RWPE2 (cell line): ENCODE results near the gene CLRN2.
"Not testable (repeated sequence)": the region's sequence is repeated elsewhere in the genome, so short reads cannot be mapped to it uniquely, and the experiment has no call there.

ENCODE experiments used
- ATAC-seq: fragments of 200-7000 bp; cut with Tn5 transposase; 3 replicates; pipeline ENCODE4 v1.9.1; 2021; ENCODE audit warnings: low read depth
- DNase-seq: peaks from one replicate; pipeline ENCODE4 v3.0.0-alpha.2; 2020; ENCODE audit warnings: low spot score
- H3K27ac ChIP-seq: fragments of 450-650 bp; 2 replicates; pipeline ENCODE4 v1.5.1; 2017; ENCODE audit warnings: mild to moderate bottlenecking; ENCODE audit not compliant: poor library complexity, severe bottlenecking
- H3K27me3 ChIP-seq: fragments of 250-450 bp; sonication (Bioruptor Pico); 2 replicates; pipeline ENCODE4 v1.5.1; 2021; ENCODE audit warnings: mild to moderate bottlenecking, moderate library complexity; ENCODE audit not compliant: insufficient read depth, poor library complexity, severe bottlenecking
- H3K36me3 ChIP-seq: fragments of 250-450 bp; sonication (Bioruptor Pico); 2 replicates; pipeline ENCODE4 v1.5.1; 2020; ENCODE audit warnings: low read depth, mild to moderate bottlenecking, moderate library complexity
- H3K4me1 ChIP-seq: fragments of 250-450 bp; sonication (Bioruptor Pico); 2 replicates; pipeline ENCODE4 v1.5.1; 2021; ENCODE audit warnings: mild to moderate bottlenecking, moderate library complexity; ENCODE audit not compliant: insufficient read depth, poor library complexity, severe bottlenecking
- H3K4me3 ChIP-seq: fragments of 250-450 bp; sonication (Bioruptor Pico); 2 replicates; pipeline ENCODE4 v1.5.1; 2021; ENCODE audit warnings: mild to moderate bottlenecking, moderate library complexity; ENCODE audit not compliant: severe bottlenecking
- H3K9me3 ChIP-seq: fragments of 250-450 bp; sonication (Bioruptor Pico); 2 replicates; pipeline ENCODE4 v1.5.1; 2021; ENCODE audit warnings: mild to moderate bottlenecking, moderate library complexity; ENCODE audit not compliant: severe bottlenecking
- CTCF ChIP-seq: fragments of 450-650 bp; IDR thresholded peaks from one replicate; pipeline ENCODE4 v1.5.1; 2017; ENCODE audit warnings: mild to moderate bottlenecking, moderate library complexity; ENCODE audit not compliant: poor library complexity, severe bottlenecking

The CLRN2 gene

DNA sequence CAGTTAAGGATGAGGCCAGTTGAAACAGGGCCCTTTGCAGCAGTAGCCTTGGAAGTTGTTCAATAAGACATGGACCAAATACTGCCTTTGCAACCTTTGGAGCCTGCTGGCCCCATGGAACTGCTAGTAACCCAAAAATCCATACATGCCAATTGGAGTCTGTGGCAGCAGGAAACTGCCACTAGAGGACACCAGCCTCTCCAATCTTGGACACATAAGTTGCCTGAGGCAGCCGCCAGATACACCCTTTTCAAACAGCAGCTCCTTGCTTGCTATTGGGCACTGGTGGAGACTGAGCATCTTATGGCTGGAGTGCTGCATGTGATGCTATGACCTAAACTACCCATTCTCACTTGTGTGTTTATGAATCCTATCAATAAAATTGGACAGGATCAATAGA is 47.2 kb downstream of the CLRN2 start:
- H3K27me3 ChIP-seq, result no peaks in the 10 kb centered on the region
- H3K4me1 ChIP-seq, result no peaks in the 10 kb centered on the region
- no peak overlapping the region for H3K4me3 ChIP-seq
- ATAC-seq, result no peak
- TF ChIP-seq CTCF, result no peak
- H3K36me3 ChIP-seq, result no peaks in the 10 kb centered on the region
- no peaks in the 10 kb centered on the region for H3K9me3 ChIP-seq
- no peak overlapping the region for H3K27ac ChIP-seq
- DNase-seq, result no peak

- TF ChIP-seq CTCF, result no peak
- DNase-seq, result no peak
- H3K36me3 ChIP-seq, result no peaks in the 10 kb centered on the region
Observed at GRCh38 chr4:17565846-17566245, 50.9 kb downstream of the CLRN2 start.

GRCh38 chr4:17567271-17567670 is 52.3 kb downstream of the CLRN2 start:
- TF ChIP-seq CTCF, result no peak
- no peak overlapping the region for H3K27ac ChIP-seq
- H3K4me3 ChIP-seq, result no peak overlapping the region
- ATAC-seq (no peak), DNase-seq (no peak)
- no peaks in the 10 kb centered on the region for H3K27me3 ChIP-seq
- no peaks in the 10 kb centered on the region for H3K36me3 ChIP-seq
- no peaks in the 10 kb centered on the region for H3K9me3 ChIP-seq
- H3K4me1 ChIP-seq, result no peaks in the 10 kb centered on the region

More at GRCh38 chr4:17565846-17566245, 50.9 kb downstream of the CLRN2 start:
- H3K27me3 ChIP-seq, result no peaks in the 10 kb centered on the region
- no peaks in the 10 kb centered on the region for H3K9me3 ChIP-seq
- H3K27ac ChIP-seq, result no peak overlapping the region
- no peak overlapping the region for H3K4me3 ChIP-seq
- no peak for ATAC-seq
- H3K4me1 ChIP-seq, result no peaks in the 10 kb centered on the region

- Histone ChIP-seq H3K4me3 (no peak overlapping the region), H3K27me3 (no peaks in the 10 kb centered on the region), H3K9me3 (no peaks in the 10 kb centered on the region), H3K36me3 (no peaks in the 10 kb centered on the region), H3K4me1 (peaks cover 4% of the 10 kb centered on the region), H3K27ac (no peak overlapping the region)
- DNase-seq (no peak), ATAC-seq (no peak)
- no peak for TF ChIP-seq CTCF
Observed at GRCh38 chr4:17574206-17574605, 59.2 kb downstream of the CLRN2 start.

DNA sequence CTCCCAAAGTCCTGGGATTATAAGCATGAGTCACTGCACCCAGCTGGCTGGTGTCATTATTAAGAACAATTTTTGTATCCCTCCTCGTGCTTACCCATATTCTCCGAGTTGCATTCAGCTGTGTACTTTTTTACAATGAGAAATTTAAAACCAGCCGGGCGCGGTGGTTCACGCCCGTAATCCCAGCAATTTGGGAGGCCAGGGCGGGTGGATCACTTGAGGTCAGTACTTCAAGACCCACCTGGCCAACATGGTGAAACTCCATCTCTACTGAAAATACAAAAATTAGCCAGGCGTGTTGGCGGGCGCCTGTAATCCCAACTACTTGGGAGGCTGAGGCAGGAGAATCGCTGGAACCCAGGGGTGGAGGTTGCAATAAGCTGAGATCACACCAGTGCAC is 60.2 kb downstream of the CLRN2 start:
- DNase-seq, H3K27ac ChIP-seq, H3K27me3 ChIP-seq, H3K9me3 ChIP-seq, H3K4me1 ChIP-seq, H3K4me3 ChIP-seq, ATAC-seq, H3K36me3 ChIP-seq: not testable (repeated sequence)
